GM12872 (cell line): ENCODE data around the gene CLIP4.

Experiments used
- CTCF ChIP-seq: IDR thresholded peaks from 3 replicates; pipeline ENCODE4 v1.5.1; 2011; ENCODE audit warnings: low read depth, mild to moderate bottlenecking, low read length, moderate library complexity; ENCODE audit not compliant: insufficient read depth

The CLIP4 gene

DNA sequence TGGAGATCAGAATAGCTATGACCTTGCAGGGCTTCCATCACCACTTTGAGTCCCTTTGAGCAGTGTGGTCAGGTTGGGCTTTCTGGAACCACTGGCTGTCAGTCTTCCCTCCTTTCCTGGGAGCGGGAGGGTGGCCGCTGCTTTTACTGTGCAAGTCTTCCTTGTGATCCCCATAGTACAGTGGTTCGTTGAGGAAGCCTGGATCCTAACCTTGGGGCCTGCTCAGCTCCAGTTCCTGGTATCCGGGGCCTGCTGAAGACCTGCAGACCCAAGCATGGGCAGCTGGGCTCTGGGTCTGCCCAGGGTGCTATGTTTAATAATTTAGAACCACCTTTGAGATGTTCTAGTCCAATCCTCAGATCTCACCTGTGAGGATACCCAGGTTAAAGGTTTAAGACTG is 104.2 kb downstream of the CLIP4 start:
- no peak for TF ChIP-seq CTCF

- no peak for TF ChIP-seq CTCF
Observed at GRCh38 chr2:29220506-29221270, 105.5 kb downstream of the CLIP4 start.

- no peak for TF ChIP-seq CTCF
Observed at GRCh38 chr2:29222381-29223179, 107.4 kb downstream of the CLIP4 start.

- no peak for TF ChIP-seq CTCF
Observed at GRCh38 chr2:29223257-29223656, 108.0 kb downstream of the CLIP4 start.

DNA sequence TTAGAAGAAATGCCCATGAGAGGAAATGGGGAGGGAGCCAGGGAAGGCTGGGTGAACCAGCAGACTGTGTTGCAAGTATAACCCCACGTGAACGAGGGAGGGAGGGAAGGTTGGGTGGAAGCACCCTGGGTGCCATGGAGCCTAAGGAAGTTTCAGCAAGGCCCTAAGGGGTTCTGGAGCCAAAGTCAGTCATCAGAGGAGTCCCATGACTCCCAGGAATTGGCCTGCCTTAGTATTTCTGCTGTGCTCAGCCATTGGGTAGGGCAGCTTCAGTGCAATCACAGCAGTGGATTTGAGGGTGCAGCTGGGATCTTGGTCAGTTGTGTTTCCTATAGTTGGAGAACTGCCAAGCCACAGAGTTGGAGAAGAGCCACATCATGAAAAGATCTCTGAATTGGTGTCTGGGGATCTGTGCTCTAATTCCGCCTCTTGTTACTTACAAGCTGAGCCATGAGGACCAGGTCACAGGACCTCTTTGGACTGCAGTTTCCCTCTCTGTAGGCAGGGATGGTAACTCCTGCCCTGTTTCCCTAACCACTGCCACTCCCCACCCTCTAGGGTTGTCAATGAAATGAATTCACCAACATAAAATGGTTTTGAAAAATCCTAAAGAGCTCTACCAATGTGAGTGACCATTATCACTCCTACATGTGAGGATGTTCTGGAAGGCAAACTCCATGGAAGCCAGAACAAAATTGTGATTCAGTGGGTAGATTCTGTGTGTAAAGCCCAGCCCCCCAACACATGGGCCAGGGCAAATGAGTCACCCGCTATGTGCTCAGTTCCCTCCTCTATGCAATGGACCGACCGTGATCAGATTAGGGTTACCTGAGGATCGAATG is 108.9 kb downstream of the CLIP4 start:
- TF ChIP-seq CTCF, result no peak

- TF ChIP-seq CTCF, result no peak
Observed at GRCh38 chr2:29224693-29225551, 109.7 kb downstream of the CLIP4 start.

DNA sequence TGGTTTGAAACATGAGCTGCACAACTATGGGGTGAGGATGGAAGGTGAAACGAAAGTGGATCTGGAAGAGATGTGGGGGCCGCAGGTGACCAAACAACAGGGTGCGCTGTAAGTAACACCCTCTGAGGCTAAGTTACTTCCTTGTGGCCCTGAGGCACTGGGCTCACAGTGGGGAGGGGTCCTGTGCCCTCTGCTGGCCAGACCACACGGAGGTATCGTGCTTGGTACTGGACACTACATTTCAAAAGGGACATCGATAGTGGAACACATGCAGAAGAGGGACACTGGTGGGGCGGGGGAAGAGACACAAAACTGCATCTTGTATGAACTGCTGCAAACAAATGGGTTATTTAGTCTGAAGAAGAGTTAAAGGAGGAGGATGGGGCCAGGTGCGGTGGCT is 110.6 kb downstream of the CLIP4 start:
- no peak for TF ChIP-seq CTCF
